DOHH2 (cell line): ENCODE results near the gene IMMP2L.

Experiments
- H3F3A ChIP-seq: fragments of 200-600 bp; sonication (generic), shearing (Covaris generic); 2 replicates; pipeline ENCODE4 v1.6.0; 2016; ENCODE audit warnings: antibody characterized with exemption, mild to moderate bottlenecking; ENCODE audit not compliant: control insufficient read depth, insufficient read depth
- H3K27ac ChIP-seq: fragments of 200-600 bp; sonication (generic); 2 replicates; pipeline ENCODE4 v1.5.1; 2014; ENCODE audit warnings: low read depth, mild to moderate bottlenecking, low read length, moderate library complexity
- H3K27me3 ChIP-seq: fragments of 200-600 bp; sonication (generic); 2 replicates; pipeline ENCODE4 v1.6.1; 2014; ENCODE audit warnings: mild to moderate bottlenecking, low read length, mixed read lengths; ENCODE audit not compliant: control insufficient read depth
- H3K36me3 ChIP-seq: fragments of 200-600 bp; sonication (generic); 2 replicates; pipeline ENCODE4 v1.6.1; 2014; ENCODE audit warnings: mild to moderate bottlenecking, low read length, moderate library complexity, mixed read lengths; ENCODE audit not compliant: control insufficient read depth
- H3K4me1 ChIP-seq: fragments of 200-600 bp; sonication (generic); 2 replicates; pipeline ENCODE4 v1.6.1; 2014; ENCODE audit warnings: mild to moderate bottlenecking, low read length, mixed read lengths; ENCODE audit not compliant: control insufficient read depth
- H3K4me2 ChIP-seq: fragments of 200-600 bp; sonication (generic); 2 replicates; pipeline ENCODE4 v1.6.0; 2014; ENCODE audit warnings: mild to moderate bottlenecking, low read length, moderate library complexity
- H3K4me3 ChIP-seq: fragments of 200-600 bp; sonication (generic); 2 replicates; pipeline ENCODE4 v1.5.1; 2014; ENCODE audit warnings: mild to moderate bottlenecking, low read length, mixed read lengths
- H3K79me2 ChIP-seq: fragments of 200-600 bp; sonication (generic); 2 replicates; pipeline ENCODE4 v1.6.1; 2014; ENCODE audit warnings: mild to moderate bottlenecking, low read length, mixed read lengths; ENCODE audit not compliant: control insufficient read depth
- H3K9me2 ChIP-seq: fragments of 200-600 bp; sonication (generic); replicated peaks from 2 replicates; pipeline ENCODE4 v1.6.1; 2014; ENCODE audit warnings: mild to moderate bottlenecking, low read length, mixed read lengths; ENCODE audit not compliant: control insufficient read depth
- H3K9me3 ChIP-seq: fragments of 200-600 bp; sonication (generic); 2 replicates; pipeline ENCODE4 v1.6.1; 2014; ENCODE audit warnings: antibody characterized with exemption, low read length, mixed read lengths; ENCODE audit not compliant: control insufficient read depth, insufficient read depth
- H4K20me1 ChIP-seq: fragments of 200-600 bp; sonication (generic); 2 replicates; pipeline ENCODE4 v1.6.0; 2014; ENCODE audit warnings: low read depth, mild to moderate bottlenecking, antibody characterized with exemption, low read length, moderate library complexity; ENCODE audit not compliant: control insufficient read depth, insufficient read depth
- EZH2phosphoT487 ChIP-seq: fragments of 200-600 bp; sonication (generic); IDR thresholded peaks from 2 replicates; pipeline ENCODE4 v1.6.1; 2017; ENCODE audit warnings: borderline replicate concordance, mild to moderate bottlenecking, antibody characterized with exemption, low read length, moderate library complexity, mixed read lengths
- TF ChIP-seq, protein P1 (sequence below): fragments of 200-600 bp; sonication (generic); IDR thresholded peaks from one replicate; pipeline ENCODE4 v1.5.1; 2014; ENCODE audit warnings: antibody characterized with exemption, mild to moderate bottlenecking, low read depth, low read length; ENCODE audit not compliant: poor library complexity, severe bottlenecking

The IMMP2L gene

DNA sequence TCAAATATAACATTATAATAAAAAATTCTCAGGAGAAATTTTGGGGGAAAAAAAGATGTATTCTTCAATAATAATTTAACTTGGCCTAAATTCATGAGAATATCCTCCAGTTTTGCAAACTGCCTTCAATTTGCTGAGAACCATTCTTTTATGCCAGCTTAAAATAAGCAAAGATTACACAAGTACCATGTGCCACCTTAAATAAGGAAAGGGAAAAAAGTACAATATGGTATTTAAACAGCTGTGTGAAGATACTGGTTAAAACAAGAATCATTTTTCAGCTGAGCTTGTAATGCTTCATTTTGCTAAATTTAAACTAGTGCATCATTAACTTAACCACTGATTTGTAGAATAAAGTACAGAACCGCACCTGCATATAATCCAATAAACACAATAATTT lies 253.6 kb downstream of the IMMP2L start:
- Histone ChIP-seq H3K79me2 (no peaks in the 10 kb centered on the region), H3K4me1 (no peaks in the 10 kb centered on the region), H3K4me2 (no peak overlapping the region), H3K36me3 (no peaks in the 10 kb centered on the region), H3F3A (no peaks in the 10 kb centered on the region), H3K9me3 (no peaks in the 10 kb centered on the region), H3K27ac (no peak overlapping the region), H3K4me3 (no peak overlapping the region), H4K20me1 (no peaks in the 10 kb centered on the region), H3K9me2 (no peaks in the 10 kb centered on the region), H3K27me3 (no peaks in the 10 kb centered on the region)
- TF ChIP-seq, protein P1, sequence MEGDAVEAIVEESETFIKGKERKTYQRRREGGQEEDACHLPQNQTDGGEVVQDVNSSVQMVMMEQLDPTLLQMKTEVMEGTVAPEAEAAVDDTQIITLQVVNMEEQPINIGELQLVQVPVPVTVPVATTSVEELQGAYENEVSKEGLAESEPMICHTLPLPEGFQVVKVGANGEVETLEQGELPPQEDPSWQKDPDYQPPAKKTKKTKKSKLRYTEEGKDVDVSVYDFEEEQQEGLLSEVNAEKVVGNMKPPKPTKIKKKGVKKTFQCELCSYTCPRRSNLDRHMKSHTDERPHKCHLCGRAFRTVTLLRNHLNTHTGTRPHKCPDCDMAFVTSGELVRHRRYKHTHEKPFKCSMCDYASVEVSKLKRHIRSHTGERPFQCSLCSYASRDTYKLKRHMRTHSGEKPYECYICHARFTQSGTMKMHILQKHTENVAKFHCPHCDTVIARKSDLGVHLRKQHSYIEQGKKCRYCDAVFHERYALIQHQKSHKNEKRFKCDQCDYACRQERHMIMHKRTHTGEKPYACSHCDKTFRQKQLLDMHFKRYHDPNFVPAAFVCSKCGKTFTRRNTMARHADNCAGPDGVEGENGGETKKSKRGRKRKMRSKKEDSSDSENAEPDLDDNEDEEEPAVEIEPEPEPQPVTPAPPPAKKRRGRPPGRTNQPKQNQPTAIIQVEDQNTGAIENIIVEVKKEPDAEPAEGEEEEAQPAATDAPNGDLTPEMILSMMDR, result no peak
- no peak for TF ChIP-seq EZH2phosphoT487

DNA sequence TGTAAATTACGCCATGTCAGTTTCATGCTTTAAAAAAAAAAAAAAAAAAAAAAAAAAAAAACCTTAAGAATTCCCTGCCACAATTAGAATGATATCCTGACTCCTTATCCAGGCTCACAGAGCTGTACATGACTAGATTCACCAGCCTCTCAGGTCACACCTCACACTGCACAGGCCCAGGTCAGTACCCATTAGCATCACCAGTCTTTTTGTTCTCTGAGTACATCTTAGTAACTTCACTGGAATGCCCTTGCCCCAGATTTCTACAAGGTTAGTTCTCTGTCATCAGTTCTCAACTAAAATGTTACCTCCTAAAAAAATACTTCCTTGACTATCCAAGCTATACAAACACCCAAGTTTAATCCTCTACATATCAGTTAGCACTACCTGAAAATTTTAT lies 260.4 kb downstream of the IMMP2L start:
- H3K27me3 ChIP-seq, result no peaks in the 10 kb centered on the region
- TF ChIP-seq EZH2phosphoT487, result no peak
- TF ChIP-seq, protein P1, result no peak

DNA sequence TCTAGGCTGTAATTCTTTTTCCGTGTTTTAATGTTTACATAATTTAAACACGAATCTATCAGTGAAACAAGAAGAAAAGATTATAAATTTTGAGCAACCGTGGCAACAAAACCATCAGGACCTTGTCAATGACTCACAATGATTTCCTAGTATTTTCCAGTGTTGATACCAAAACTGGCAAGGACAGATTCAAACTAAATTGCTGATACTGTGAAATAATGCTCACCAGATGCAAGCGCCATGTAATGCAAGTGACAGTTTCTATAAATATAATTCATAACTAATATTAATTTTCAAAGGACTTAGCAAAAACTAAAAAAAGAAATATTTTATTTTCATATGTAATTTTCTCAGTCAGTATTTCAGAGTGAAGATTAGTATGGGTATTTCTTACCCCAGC lies 267.8 kb downstream of the IMMP2L start:
- Histone ChIP-seq H3K9me2 (no peaks in the 10 kb centered on the region; the same call in 1 of the 2 replicates), H3K4me3 (no peak overlapping the region), H3F3A (no peaks in the 10 kb centered on the region), H4K20me1 (no peaks in the 10 kb centered on the region), H3K36me3 (no peaks in the 10 kb centered on the region), H3K27ac (no peak overlapping the region), H3K4me2 (no peak overlapping the region), H3K9me3 (no peaks in the 10 kb centered on the region), H3K27me3 (no peaks in the 10 kb centered on the region), H3K4me1 (no peaks in the 10 kb centered on the region), H3K79me2 (no peaks in the 10 kb centered on the region)
- no peak for TF ChIP-seq EZH2phosphoT487
- TF ChIP-seq, protein P1, result no peak

More for the DNA sequence above, 260.4 kb downstream of the IMMP2L start:
- H3K36me3 ChIP-seq, result no peaks in the 10 kb centered on the region
- H3K9me2 ChIP-seq, result no peaks in the 10 kb centered on the region
- H3K4me1 ChIP-seq, result no peaks in the 10 kb centered on the region
- no peak overlapping the region for H3K4me2 ChIP-seq
- H3K79me2 ChIP-seq, result no peaks in the 10 kb centered on the region
- no peaks in the 10 kb centered on the region for H3K9me3 ChIP-seq
- no peaks in the 10 kb centered on the region for H4K20me1 ChIP-seq
- no peak overlapping the region for H3K27ac ChIP-seq
- H3K4me3 ChIP-seq, result no peak overlapping the region
- no peaks in the 10 kb centered on the region for H3F3A ChIP-seq

DNA sequence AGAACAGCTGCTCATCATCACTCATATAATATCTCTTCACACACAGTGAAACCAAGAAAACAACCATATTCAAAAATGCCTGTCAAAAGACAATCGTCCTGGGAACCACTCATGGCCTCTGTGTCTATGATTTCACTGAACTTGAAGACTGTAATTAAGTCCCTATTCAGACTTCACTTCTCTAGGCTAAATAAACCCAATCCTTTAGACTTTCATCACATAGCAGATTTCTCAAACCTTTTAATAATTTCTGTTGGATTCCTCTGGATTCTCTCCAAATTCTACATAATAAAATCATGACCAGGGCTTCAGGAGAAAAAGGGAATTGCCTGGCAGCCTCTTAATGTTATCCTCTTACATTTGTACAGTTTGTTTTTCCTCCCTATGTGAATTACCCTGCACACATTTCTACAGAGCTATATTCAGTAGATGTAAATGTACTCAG lies 270.2 kb downstream of the IMMP2L start:
- Histone ChIP-seq H3K36me3 (no peaks in the 10 kb centered on the region), H3K9me3 (no peaks in the 10 kb centered on the region), H3K27me3 (no peaks in the 10 kb centered on the region), H3K27ac (no peak overlapping the region), H3K9me2 (no peaks in the 10 kb centered on the region; the same call in 1 of the 2 replicates), H4K20me1 (no peaks in the 10 kb centered on the region), H3K4me2 (no peak overlapping the region), H3K4me3 (no peak overlapping the region), H3F3A (no peaks in the 10 kb centered on the region), H3K4me1 (no peaks in the 10 kb centered on the region), H3K79me2 (no peaks in the 10 kb centered on the region)
- TF ChIP-seq, protein P1, result no peak
- no peak for TF ChIP-seq EZH2phosphoT487
